Measurements from ENCODE around the gene MPP3. TPM values are rescaled to one million over a fixed set of nuclear protein-coding genes. Genes with fewer than 3 reads are reported as not detected.

The MPP3 gene
- total and polyA plus RNA-seq, 9 of the 15 experiments (the other 6 are each of a cell fraction or from before 2014, with no cell fraction given): 0.41 to 10.4 (median 4.5) TPM

DNA sequence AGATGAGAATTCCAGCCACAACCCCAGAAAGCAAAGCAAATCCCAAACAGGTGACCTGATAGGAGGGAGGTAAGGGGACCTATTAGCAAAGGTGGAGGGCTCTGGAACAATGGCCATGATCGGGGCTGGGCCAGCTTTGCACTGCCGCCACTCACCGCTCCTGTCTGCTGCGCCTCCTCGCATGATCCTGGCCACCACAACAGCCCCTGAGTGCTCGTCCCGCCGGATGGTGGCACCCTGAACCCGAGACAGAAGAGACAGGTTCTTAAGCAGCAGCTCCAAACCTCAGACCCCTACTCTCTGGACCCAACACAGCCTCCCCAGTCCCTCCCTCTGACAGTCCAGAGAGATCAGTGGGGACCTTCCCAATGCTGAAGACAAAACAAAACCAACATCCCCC is 5.3 kb downstream of the MPP3 start:
- BruUV-seq (replicated peaks): no TSS peak
- TF ChIP-seq ZNF512 (tag; IDR thresholded peaks at IDR 0.05): no peak
- TF ChIP-seq NBN (IDR thresholded peaks at IDR 0.05; ENCODE audit: low read depth): no peak
- no peak for TF ChIP-seq TCF7L2 (IDR thresholded peaks at IDR 0.05; ENCODE audit: low read depth, low read length)
- TF ChIP-seq MBD2 (IDR thresholded peaks at IDR 0.05; ENCODE audit: borderline replicate concordance, low read depth): no peak
- TF ChIP-seq PCBP2 (IDR thresholded peaks at IDR 0.05; ENCODE audit: low read depth, low read length, poor library complexity, severe bottlenecking): no peak
- TF ChIP-seq POLR2A (conservative IDR thresholded peaks at IDR 0.05): no peak
- no peak for TF ChIP-seq HMBOX1 (IDR thresholded peaks at IDR 0.05)
- TF ChIP-seq, protein P1, sequence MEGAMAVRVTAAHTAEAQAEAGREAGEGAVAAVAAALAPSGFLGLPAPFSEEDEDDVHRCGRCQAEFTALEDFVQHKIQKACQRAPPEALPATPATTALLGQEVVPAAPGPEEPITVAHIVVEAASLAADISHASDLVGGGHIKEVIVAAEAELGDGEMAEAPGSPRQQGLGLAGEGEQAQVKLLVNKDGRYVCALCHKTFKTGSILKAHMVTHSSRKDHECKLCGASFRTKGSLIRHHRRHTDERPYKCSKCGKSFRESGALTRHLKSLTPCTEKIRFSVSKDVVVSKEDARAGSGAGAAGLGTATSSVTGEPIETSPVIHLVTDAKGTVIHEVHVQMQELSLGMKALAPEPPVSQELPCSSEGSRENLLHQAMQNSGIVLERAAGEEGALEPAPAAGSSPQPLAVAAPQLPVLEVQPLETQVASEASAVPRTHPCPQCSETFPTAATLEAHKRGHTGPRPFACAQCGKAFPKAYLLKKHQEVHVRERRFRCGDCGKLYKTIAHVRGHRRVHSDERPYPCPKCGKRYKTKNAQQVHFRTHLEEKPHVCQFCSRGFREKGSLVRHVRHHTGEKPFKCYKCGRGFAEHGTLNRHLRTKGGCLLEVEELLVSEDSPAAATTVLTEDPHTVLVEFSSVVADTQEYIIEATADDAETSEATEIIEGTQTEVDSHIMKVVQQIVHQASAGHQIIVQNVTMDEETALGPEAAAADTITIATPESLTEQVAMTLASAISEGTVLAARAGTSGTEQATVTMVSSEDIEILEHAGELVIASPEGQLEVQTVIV (CRISPR knock-in tag; IDR thresholded peaks at IDR 0.05; ENCODE audit: borderline replicate concordance): no peak
- TF ChIP-seq CREB5 (CRISPR knock-in tag; IDR thresholded peaks at IDR 0.05): no peak
- no peak for TF ChIP-seq KLF1 (tag; IDR thresholded peaks at IDR 0.05)
- TF ChIP-seq MAZ (CRISPR knock-in tag; conservative IDR thresholded peaks at IDR 0.05 in 1 of 2, IDR thresholded peaks at IDR 0.05 in 1 of 2): no peak
- no peak for TF ChIP-seq ZNF444 (CRISPR knock-in tag; IDR thresholded peaks at IDR 0.05)
- no peak for TF ChIP-seq MTA3 (IDR thresholded peaks at IDR 0.05; ENCODE audit: borderline replicate concordance)
- no peak for TF ChIP-seq MITF (IDR thresholded peaks at IDR 0.05)
- TF ChIP-seq NCOA6 (IDR thresholded peaks at IDR 0.05): no peak
- no peak for TF ChIP-seq NFXL1 (CRISPR knock-in tag; IDR thresholded peaks at IDR 0.05)

More for the DNA sequence above, 5.3 kb downstream of the MPP3 start:
- Histone ChIP-seq H3K9me1 (ENCODE audit: control insufficient read depth, insufficient read depth, low read length) (no peaks in the 10 kb centered on the region), H3K27me3 (ENCODE audit: control insufficient read depth in 2 of 2, insufficient read depth in 2 of 2, low read length in 2 of 2) (peaks cover 0 to 10% of the 10 kb centered on the region in 2 experiments; a peak in 1 of 5 replicates), H3K79me2 (ENCODE audit: control insufficient read depth, insufficient read depth, low read length) (no peaks in the 10 kb centered on the region), H3K4me3 (no peak overlapping the region), H3K36me3 (ENCODE audit: control insufficient read depth, insufficient read depth, low read length) (peaks cover 4% of the 10 kb centered on the region; the same call in 2 of the 3 replicates), H3K9me3 (replicated peaks; ENCODE audit: control insufficient read depth, insufficient read depth, low read depth, low read length) (no peaks in the 10 kb centered on the region), H4K20me1 (replicated peaks; ENCODE audit: control insufficient read depth, insufficient read depth, low read length) (no peaks in the 10 kb centered on the region; the same call in 1 of the 2 replicates), H3K27ac (ENCODE audit: extremely low read depth, low read depth, low read length) (no peak overlapping the region), H3K9ac (ENCODE audit: insufficient read depth in 1 of 2, low read depth in 2 of 2, low read length in 2 of 2) (peak overlapping the region in 1 of 2 experiments; percentile 52; a peak in 1 of 4 replicates), H2AFZ (ENCODE audit: low read depth, low read length) (no peak overlapping the region), H3K4me1 (replicated peaks in 1 of 2; ENCODE audit: control insufficient read depth in 2 of 2, insufficient read depth in 2 of 2, low read length in 2 of 2) (peaks cover 5 to 12% of the 10 kb centered on the region in 2 experiments; a peak in 4 of 5 replicates), H3K4me2 (ENCODE audit: insufficient read depth, low read length) (no peak overlapping the region)
- WGBS (ENCODE audit: insufficient coverage, low coverage, missing lambda C conversion rate): 58% methylated on average over 9 of the region's 9 CpGs
- no peak for ATAC-seq
- no peak for FAIRE-seq
- ChIA-PET CTCF (ENCODE audit: low intra/inter-chr PET ratio) (no interaction called here), POLR2A (interaction anchor here (0.6 to 5.7 kb wide), 2 partner anchors 10 to 371 kb away, joined by 3 to 32 read pairs; no protein-coding TSS in a partner anchor)
- intact Hi-C loops (cut with micrococcal nuclease) (no loop called here), in situ Hi-C loops (cut with MboI) (no loop called here)
- DNase-seq (ENCODE audit: extremely low read depth in 1 of 4, low spot score in 3 of 4): no peak

Measured in K562 (cell line).